ENCODE measurements around the gene RMND5B.
"Not testable (repeated sequence)": the region's sequence is repeated elsewhere in the genome, so short reads cannot be mapped to it uniquely, and the experiment has no call there.

Gene RMND5B

DNA sequence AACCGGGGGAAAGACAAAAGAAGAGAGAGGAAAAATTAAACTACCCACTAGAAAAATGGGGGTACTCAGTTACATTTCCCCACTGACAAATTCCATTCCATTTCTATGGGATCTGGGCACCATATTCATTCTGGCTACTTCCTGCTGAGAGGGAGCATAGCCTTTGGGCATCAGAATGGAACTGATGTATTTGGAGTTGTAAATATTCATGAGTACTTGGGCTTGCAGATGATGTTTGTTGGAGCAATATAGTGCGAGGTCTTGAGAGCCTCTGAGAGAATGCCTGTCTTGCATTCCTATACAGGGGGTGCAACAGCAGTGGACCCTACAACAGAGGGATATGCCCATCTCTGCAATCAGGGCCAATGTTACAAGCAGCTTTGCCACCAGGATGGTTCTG, 39.6 kb downstream of the RMND5B start:
- DNase-seq (ENCODE audit: low read depth, low spot score) = no peak

DNA sequence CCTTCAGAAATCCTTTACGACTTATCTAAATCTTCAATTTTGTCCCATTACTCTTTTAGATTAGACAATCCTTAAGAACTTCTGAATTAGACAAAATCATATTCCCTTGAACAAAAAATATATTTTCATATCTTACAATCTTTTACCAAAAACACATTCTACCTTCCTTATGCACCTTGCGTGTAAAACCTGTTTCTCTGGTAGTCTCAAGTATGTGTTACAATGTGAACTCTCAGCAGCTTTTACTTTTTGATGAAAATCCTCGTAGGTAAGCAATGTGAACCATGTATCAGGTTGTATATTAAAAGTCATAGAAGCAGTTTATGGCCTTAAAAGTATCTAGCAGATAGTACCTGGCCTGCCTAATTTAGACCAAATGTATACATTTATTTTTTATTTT, 43.6 kb downstream of the RMND5B start:
- DNase-seq (ENCODE audit: low read depth, low spot score) = no peak

DNA sequence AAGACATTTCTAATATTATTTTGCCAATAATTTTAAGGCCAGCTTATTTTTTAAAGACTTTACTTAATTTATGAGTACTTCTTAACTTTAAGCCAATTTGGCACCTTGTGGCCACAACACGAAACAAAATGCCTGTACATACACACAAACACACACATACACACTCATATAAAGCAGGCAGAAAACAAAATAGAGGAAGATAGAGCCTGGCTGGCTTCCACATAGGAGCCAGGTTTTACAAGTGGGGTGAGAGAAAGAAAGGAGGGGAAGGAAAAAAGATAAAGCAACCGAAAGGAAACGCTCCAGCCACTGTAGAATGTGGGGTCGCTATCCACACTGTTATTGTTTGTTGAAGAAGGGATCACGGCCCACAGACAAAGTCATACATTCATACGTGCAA, 46.0 kb downstream of the RMND5B start:
- no peak for DNase-seq (ENCODE audit: low read depth, low spot score)

DNA sequence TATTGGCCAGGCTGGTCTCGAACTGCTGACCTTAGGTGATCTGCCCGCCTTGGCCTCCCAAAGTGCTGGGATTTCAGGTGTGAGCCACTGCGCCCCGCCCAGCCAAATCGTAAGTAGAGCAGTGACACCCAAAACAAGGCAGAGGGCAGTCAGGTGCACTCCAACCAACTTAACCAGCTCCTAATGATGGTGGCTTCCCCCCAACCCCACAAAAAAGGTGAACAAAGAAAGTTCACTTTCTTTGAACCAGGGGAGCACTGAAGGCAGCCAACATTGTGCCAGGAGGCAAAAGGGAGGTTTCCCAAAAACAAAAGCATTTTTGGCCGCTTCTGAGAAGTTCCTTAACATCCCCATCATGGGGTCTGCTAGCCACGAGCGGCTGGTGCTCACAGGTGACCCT, 46.8 kb downstream of the RMND5B start:
- DNase-seq (ENCODE audit: low read depth, low spot score) = no peak

DNA sequence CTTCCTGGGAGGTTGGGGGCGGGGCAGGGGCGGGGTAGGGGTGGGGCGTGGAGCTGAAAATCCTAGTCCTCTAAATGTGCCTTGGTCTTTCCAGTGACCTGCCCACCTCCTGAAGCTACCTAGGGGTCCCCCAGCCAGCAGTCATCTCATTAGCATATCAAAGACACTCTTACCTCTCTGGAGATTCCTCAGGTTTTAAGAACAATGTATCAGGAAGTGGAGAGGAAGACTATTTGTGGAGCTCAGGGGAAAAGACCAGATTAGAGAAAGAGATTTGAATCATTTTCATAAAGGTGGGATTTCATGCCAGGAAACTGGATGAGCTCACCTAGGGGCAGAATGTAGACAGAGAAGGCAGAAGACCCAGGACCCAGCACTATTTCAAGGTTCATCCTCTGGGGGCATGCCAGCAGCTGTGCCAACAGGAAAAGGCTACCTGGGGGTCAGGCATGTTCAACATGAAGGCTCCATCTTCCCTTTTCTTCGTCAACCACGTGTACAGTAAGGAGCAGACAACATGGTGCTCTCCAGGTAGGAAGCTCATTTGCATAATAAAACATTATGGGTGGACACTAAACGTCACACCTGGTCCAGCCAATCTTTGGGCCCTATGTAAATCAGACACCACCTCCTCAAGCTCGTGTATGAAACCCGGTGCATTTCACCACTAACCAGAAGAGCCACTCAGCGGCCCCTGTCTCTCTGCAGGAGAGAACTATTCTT, 49.5 kb downstream of the RMND5B start:
- no peak for DNase-seq (ENCODE audit: low read depth, low spot score)

DNA sequence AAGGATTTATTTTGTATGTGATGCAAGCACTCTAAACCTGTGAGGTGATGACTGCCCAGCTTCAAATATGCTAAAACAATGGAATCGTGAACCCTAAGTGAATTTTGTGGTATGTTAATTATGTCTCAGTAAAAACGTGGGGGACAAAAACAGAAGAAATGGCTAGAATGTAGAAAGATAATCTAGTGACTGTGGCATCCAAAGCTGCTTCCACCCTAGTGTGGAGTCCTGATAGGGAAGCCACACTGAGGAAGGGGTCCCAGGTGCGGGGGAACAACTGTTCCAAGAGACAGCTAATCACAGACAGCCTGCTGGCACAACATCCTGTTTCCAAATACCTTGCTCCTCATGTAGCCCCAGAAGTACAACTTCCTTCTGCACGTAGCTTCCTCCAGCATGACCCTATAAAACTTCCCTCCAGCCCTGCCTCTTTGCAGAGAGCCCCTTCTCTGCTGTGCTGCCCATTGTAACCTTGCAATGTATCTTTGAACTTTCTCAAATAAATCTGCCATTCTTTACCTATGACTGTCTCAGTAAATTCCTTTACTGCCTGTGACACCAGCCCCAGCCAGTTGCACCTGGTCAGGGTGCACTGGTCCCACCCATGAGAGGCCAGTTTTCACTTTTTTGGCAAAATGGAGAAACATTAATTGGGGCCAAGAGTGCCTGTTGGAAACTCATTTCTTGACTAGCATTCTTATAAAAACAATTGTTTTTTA, 51.5 kb downstream of the RMND5B start:
- DNase-seq (ENCODE audit: low read depth, low spot score) = no peak

DNA sequence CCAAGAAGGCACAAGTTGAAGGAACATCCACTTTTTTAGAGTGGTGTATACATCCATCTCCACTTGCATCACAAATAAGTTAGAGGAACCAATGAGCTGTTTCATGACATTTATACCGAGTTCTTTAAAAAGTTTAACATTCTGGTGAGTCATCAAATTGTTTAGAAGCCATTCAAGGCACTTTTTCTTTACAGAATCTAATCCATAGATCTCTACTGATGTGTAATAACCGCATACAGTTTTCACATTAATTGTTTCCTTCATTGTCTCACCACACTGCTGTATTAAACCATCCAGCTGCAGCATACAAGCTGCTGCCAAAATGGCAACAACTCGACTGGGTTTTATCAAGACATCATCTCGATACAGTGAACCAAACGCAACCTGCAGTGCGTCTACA, 55.6 kb downstream of the RMND5B start:
- no peak for DNase-seq (ENCODE audit: low read depth, low spot score)

DNA sequence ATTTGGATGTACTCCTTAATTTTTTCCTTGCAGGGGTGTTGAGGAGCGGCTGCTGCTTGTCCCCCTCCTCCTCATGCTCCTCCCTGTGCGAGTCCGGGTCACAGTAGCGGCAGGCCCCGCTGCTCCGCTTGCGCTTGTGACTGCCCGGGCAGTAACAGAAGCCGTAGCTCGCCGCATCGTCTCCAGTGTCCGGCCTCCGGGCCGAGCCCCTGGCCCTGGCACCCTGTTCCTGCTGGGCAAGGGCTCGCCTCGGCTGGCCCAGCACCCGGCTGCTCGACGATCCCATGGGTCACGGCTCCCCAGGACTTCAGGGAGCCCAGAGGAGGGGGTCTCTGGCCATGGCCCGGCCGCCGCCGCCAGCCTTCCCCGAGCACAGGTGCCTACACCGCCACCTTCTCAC, 56.2 kb downstream of the RMND5B start, which contains the start of gene GMCL2:
Gene GMCL2 (minus strand): TSS at position 358 of the 400 bp plus-strand sequence. CDS start 72 bp downstream, at position 286.
- DNase-seq (ENCODE audit: low read depth, low spot score) = no peak

DNA sequence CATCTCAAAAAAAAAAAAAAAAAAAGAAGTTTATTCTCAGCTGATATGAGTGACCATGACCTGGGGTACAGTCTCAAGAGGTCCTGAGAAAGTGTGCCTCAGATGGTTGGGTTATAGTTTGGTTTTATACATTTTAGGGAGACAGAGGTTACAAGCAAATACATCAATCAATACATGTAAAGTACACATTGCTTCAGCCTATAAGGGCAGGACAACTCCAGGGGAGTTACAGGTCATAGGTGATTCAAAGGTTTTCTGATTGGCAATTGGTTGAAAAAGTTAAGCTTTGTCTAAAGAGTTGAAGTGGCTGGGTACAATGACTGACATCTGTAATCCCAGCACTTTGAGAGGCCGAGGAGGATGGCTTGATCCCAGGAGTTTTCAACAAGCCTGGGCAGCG, 58.6 kb downstream of the RMND5B start:
- DNase-seq (ENCODE audit: low read depth, low spot score) = no peak

DNA sequence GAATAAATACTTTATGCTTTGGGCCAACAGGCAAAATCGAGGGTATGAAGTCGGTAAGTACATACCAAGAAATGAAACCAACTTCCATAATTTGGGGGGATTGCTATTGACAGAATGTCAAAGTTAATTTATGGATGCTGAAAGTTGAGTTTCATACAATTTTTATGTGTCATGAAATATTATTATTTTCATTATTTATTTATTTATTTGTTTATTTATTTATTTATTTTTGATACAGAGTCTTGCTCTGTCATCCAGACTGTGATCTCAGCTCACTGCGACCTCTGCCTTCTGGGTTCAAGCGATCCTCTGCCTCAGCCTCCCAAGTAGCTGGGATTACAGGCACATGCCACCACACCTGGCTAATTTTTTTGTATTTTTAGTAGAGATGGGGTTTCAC, 60.8 kb downstream of the RMND5B start:
- no peak for DNase-seq (ENCODE audit: low read depth, low spot score)

DNA sequence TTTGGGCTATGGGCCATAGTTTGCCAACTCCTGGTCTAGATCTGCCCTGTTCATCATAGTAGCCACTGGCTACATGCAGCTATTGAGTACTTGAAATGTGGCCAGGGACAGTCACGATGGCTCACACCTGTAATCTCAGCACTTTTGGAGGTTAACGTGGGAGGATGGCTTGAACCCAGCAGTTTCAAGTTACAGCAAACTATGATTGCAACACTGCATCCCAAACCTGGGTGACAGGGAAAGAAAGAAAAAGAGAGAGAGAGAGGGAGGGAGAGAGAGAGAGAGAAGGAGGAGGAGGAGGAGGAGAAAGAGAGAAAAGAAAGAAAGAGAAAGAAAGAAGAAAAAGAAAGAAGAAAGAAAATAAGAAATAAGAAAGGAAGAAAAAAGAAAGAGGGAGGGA, 61.4 kb downstream of the RMND5B start:
- DNase-seq (ENCODE audit: low read depth, low spot score) = no peak

DNA sequence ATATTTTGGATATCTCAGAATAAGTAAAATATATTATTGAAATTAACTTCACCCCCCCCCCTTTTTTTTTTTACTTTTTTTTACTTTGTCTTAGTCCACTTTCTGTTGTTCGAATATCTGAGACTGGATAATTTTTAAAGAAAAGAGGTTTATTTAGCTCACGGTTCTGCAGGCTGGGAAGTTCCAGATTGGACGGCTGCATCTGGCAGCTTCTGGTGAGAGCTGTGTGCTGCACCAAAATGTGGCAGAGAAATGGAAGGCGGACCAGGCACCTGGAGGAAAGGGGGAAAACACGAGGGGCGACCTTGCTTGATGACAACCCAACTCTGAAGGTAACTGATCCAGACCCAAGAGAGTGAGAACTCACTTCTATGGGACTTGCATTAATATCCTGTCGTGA, 62.0 kb downstream of the RMND5B start:
- DNase-seq (ENCODE audit: low read depth, low spot score) = no peak

DNA sequence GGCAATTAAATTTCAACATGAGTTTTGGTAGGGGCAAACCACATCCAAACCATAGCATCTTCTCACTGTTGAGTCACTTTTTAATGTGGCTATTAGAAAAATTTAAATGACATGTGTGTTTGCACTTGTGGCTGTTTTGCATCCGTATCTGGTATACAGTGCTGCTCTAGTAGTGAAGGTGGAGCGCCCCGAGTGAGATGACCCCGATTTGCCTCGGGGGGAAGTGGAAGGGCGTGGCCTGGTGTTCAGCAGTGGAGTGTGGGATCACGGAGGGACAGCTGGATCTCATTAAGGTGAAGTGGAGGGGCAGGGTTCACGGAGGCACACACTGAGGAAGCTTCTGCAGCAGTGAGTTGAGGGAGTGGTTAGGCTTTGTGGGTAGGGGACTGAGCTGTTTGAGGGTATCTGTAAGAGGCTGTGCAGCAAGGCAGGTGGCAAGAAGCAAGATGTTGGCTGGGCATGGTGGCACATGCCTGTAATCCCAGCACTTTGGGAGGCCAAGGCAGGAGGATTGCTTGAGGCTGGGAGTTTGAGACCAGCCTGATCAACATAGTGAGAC, 62.5 kb downstream of the RMND5B start:
- no peak for DNase-seq (ENCODE audit: low read depth, low spot score)

DNA sequence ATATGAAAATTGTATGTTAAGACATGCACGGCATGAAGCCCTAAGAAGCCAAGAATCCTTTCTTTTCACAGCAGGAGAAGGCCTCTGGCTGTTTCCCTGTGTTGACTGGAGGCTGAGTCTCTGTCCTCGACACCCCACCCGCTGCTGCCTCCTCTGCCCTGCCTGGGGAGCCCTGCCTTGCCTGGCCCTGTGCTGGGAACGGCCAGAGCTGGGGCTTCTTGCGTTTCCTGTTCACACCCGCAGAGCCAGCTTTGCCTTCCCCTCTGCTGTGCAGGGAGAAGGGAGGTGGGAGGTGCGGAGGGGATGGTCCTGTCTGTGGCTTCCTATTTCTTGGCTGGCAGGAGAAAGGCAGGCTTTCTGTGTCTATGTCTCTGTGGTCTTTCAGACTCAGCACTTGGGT, 63.2 kb downstream of the RMND5B start:
- DNase-seq (ENCODE audit: low read depth, low spot score) = no peak

DNA sequence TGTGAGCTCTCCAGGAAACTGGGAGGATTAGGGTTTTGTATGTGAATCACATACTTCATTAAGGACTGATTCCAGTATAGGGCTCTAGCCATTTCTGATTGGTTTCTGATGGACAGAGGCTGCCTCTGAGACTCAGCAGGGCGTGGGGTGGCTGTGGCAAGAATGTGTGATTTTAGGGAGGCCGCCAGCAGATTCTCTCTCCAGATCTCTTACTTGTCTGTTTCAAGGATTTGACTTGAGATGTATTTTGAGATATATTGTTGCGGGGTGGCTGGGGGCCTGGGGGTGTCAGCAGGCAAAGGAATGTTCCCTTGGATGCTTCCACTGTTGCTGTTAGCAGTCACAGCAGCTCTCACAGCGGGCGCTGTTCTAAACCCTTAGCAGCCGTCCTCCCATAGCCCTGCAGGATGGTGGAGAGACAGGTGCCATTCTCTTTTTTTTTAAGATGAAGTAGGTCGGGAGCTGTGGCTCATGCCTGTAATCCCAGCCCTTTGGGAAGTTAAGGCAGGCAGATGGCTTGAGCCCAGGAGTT, 65.5 kb downstream of the RMND5B start:
- DNase-seq (ENCODE audit: low read depth, low spot score) = no peak

DNA sequence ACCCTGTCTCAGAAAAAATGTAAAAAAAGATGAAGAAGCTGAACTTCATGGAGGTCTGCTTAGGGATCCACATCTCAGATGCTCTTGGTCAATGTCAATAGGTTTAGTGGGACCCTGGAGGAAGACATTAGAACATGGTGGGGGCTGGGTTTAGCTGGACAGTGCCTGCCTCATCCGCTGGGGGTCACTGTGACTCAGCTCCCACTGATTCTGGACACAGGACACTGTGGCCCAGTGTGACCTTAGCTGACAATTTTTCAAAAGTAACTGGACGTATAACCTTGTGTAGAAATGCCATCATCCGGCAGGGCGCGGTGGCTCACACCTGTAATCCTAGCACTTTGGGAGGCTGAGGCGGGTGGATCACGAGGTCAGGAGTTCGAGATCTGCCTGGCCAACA, 66.2 kb downstream of the RMND5B start:
- no peak for DNase-seq (ENCODE audit: low read depth, low spot score)

DNA sequence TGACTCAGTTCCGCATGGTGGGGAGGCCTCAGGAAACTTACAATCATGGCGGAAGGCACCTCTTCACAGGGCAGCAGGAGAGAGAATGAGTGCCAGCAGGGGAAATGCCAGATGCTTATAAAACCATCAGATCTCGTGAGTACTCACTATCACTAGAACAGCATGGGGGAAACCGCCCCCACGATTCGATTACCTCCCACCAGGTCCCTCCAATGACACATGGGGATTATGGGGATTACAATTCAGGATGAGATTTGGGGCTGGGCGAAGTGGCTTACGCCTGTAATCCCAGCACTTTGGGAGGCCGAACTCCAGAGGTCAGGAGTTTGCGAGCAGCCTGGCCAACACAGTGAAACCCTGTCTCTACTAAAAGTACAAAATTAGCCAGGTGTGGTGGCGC, 67.3 kb downstream of the RMND5B start:
- DNase-seq (ENCODE audit: low read depth, low spot score) = not testable (repeated sequence)

DNA sequence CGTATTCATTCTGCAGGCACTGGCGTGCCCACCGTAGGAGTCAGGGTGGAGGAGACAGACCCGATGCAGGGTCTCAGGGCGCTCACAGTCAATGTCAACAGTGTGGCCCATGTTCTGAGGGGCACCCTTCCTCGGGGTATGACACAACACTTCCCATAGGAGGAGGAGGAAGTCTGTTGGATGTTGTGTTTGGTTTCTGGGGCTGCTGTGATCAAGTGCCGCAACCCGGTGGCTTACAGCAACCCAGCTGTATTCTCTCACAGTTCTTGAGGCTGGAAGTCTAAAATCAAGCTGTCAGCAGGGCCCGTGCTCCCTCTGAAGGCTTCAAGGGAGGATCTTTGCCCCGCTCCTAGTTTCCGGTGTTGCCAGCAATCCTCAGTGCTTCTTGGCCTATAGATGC, 67.9 kb downstream of the RMND5B start:
- DNase-seq (ENCODE audit: low read depth, low spot score) = no peak

DNA sequence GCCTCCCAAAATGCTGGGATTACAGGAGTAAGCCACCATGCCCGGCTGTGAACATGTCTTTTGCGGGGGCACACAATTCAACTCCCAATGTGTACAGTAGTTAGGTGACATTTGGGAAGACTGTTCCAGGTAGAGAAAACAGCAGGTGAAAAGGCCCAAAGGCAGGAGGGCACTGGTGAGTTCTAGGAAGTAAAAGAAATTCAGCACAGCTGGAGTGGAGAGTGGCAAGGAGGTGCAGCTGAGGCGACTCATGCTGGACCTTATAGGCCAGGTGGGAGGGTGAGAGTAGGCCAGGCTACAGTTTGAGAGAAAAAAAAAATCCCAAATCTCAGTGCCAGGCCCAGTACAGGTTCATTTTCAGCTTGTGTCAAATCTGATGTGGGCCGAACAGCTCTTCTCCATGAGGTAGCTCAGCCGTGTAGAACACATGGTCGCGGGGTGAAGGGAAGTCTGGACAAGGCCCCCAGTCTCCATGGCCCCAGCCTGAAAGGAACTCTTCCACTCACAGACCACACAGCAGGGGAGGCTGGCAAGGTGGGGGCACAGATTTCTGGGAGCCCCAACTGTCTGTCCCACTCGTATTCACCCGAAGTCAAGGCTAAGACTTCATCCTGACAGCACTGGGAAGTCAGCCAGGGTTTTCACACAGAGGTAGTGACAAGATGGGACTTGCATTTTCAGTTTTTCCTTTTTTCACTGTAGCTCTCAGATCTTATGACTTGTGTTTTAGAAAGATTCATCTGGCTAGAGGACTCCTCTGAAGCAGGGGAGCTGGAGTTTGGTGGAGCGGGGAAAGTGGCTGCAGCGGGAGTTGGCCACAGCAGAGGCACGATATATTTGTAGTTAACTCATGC, 69.0 kb downstream of the RMND5B start:
- no peak for DNase-seq (ENCODE audit: low read depth, low spot score)

Data from activated CD4-positive, CD25-positive, alpha-beta regulatory T cell treated with anti-CD3 and anti-CD28 coated beads, Interleukin-2, amount 50 U/mL, for 16 hours (primary cell).